GM23338 (cell line): ENCODE results near the gene ST6GALNAC1. TPM values are rescaled to one million over a fixed set of nuclear protein-coding genes. Genes with fewer than 3 reads are reported as not detected.

ENCODE experiments used
- ATAC-seq: fragments of 200-7000 bp; cut with Tn5 transposase; 3 replicates; pipeline ENCODE4 v1.9.1; 2020
- DNase-seq: peaks from one replicate; pipeline ENCODE4 v3.0.0-alpha.2; 2015; ENCODE audit warnings: low spot score
- H2AFZ ChIP-seq: fragments of 200-600 bp; sonication (generic); 2 replicates; pipeline ENCODE4 v1.8.0; 2016; ENCODE audit warnings: antibody characterized with exemption, mild to moderate bottlenecking, moderate library complexity
- H3F3A ChIP-seq: fragments of 200-600 bp; sonication (generic); replicated peaks from 2 replicates; pipeline ENCODE4 v1.8.0; 2017; ENCODE audit warnings: antibody characterized with exemption, mixed run types, low read depth
- H3K27ac ChIP-seq: fragments of 200-600 bp; sonication (generic); 2 replicates; pipeline ENCODE4 v1.6.1; 2016; ENCODE audit warnings: low read depth
- H3K27me3 ChIP-seq: fragments of 200-600 bp; sonication (generic); 2 replicates; pipeline ENCODE4 v1.8.0; 2016; ENCODE audit warnings: mild to moderate bottlenecking, mixed run types, moderate library complexity; ENCODE audit not compliant: insufficient read depth
- H3K36me3 ChIP-seq: fragments of 200-600 bp; sonication (generic); 2 replicates; pipeline ENCODE4 v1.8.0; 2016; ENCODE audit warnings: mild to moderate bottlenecking; ENCODE audit not compliant: insufficient read depth
- H3K4me1 ChIP-seq: fragments of 200-600 bp; sonication (generic); 2 replicates; pipeline ENCODE4 v1.8.0; 2016; ENCODE audit warnings: mild to moderate bottlenecking, moderate library complexity; ENCODE audit not compliant: insufficient read depth
- H3K4me2 ChIP-seq: fragments of 200-600 bp; sonication (generic); 2 replicates; pipeline ENCODE4 v1.7.1; 2017; ENCODE audit warnings: mixed run types
- H3K4me3 ChIP-seq: fragments of 200-600 bp; sonication (generic); 2 replicates; pipeline ENCODE4 v1.6.1; 2016; ENCODE audit warnings: mixed run types
- H3K79me2 ChIP-seq: fragments of 200-600 bp; sonication (generic); replicated peaks from 2 replicates; pipeline ENCODE4 v1.8.0; 2017; ENCODE audit warnings: mild to moderate bottlenecking; ENCODE audit not compliant: insufficient read depth
- H3K9me2 ChIP-seq: fragments of 200-600 bp; sonication (generic); 2 replicates; pipeline ENCODE4 v1.8.0; 2017; ENCODE audit not compliant: insufficient read depth
- H4K20me1 ChIP-seq: fragments of 200-600 bp; sonication (generic); replicated peaks from 2 replicates; pipeline ENCODE4 v1.8.0; 2017; ENCODE audit warnings: mild to moderate bottlenecking; ENCODE audit not compliant: insufficient read depth
- H3K27ac Mint-ChIP-seq: 2 replicates; pipeline ENCODE4 v1.8.0; 2020; ENCODE audit warnings: inconsistent platforms, mild to moderate bottlenecking, moderate library complexity, mixed read lengths
- H3K27me3 Mint-ChIP-seq: 3 replicates; pipeline ENCODE4 v1.8.0; 2022; ENCODE audit warnings: low read depth, mild to moderate bottlenecking, moderate library complexity, mixed read lengths, inconsistent platforms; ENCODE audit not compliant: insufficient read depth, poor library complexity
- H3K36me3 Mint-ChIP-seq: 3 replicates; pipeline ENCODE4 v1.8.0; 2021; ENCODE audit warnings: low read depth, mild to moderate bottlenecking, inconsistent platforms, moderate library complexity, mixed read lengths
- H3K4me1 Mint-ChIP-seq: 3 replicates; pipeline ENCODE4 v1.8.0; 2020; ENCODE audit warnings: mild to moderate bottlenecking, inconsistent platforms, mixed read lengths
- H3K4me3 Mint-ChIP-seq: 3 replicates; pipeline ENCODE4 v1.8.0; 2021; ENCODE audit warnings: moderate library complexity, mild to moderate bottlenecking, inconsistent platforms, mixed read lengths
- H3K9me3 Mint-ChIP-seq: 3 replicates; pipeline ENCODE4 v1.8.0; 2020; ENCODE audit warnings: moderate library complexity, mild to moderate bottlenecking, inconsistent platforms, mixed read lengths
- NANOG ChIP-seq: IDR thresholded peaks from 2 replicates; pipeline ENCODE4 v1.6.1; 2016; ENCODE audit warnings: antibody characterized with exemption, borderline replicate concordance
- STAT1 ChIP-seq: IDR thresholded peaks from one replicate; pipeline ENCODE4 v1.6.1; 2016; ENCODE audit warnings: antibody characterized with exemption; ENCODE audit not compliant: unreplicated experiment
- ZNF331 ChIP-seq: fragments of 250-450 bp; sonication (Bioruptor Pico); IDR thresholded peaks from 2 replicates; pipeline ENCODE4 v1.5.0; 2020; ENCODE audit warnings: low read depth, mild to moderate bottlenecking, moderate library complexity
- polyA plus RNA-seq: library from polyadenylated mRNA; unstranded; fragments of >200 nt; fragmentation: Nextera tagmentation; extraction: Ambion mirVana; gene quantifications from 2 replicates; pipeline ENCODE4 v1.2.1, GENCODE V29; 2016
- total RNA-seq: library from RNA; depleted of rRNA; stranded (reverse); fragments of >200 nt; shearing (Covaris generic); gene quantifications from 2 replicates; pipeline ENCODE4 v1.2.3, GENCODE V29; 2014
- TF ChIP-seq, protein P1 (sequence below): IDR thresholded peaks from 2 replicates; pipeline ENCODE4 v1.6.1; 2016; ENCODE audit warnings: antibody characterized with exemption
- TF ChIP-seq, protein P2 (sequence below): IDR thresholded peaks from one replicate; pipeline ENCODE4 v1.6.1; 2018; ENCODE audit warnings: antibody characterized with exemption; ENCODE audit not compliant: unreplicated experiment
- TF ChIP-seq, protein P3 (sequence below): fragments of 250-450 bp; sonication (Bioruptor Pico); IDR thresholded peaks from 2 replicates; pipeline ENCODE4 v1.5.0; 2020; ENCODE audit warnings: mild to moderate bottlenecking, moderate library complexity

The ST6GALNAC1 gene
- total and polyA plus RNA-seq, 2 experiments from 2014 or later: not detected

DNA sequence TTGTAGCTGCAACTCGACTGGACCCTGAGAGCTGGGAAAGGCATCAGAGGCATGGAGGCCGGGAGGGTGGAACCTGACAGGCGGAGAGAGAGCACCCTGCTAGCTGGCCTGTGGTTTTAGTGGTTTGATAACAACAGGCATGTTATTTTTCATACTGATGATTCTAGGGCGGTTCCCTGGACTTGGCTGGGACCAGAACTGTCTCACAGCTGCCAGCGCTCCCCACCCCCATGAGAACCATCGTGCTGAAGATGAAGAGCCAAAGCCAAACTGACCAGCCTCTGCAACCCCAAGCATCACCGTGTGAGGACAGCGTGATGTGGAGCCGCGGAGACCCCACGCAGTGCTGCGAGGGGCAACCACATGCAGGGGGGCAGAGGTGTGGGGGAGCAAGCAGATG lies 38.7 kb upstream of the ST6GALNAC1 start:
- Histone ChIP-seq H3K79me2 (no peaks in the 10 kb centered on the region), H3K4me1 (peaks cover 8% of the 10 kb centered on the region), H3F3A (no peaks in the 10 kb centered on the region), H3K36me3 (no peaks in the 10 kb centered on the region), H4K20me1 (no peaks in the 10 kb centered on the region), H3K4me3 (no peak overlapping the region), H3K27me3 (no peaks in the 10 kb centered on the region), H2AFZ (no peak overlapping the region), H3K9me2 (no peaks in the 10 kb centered on the region), H3K4me2 (no peak overlapping the region), H3K27ac (no peak overlapping the region)
- Mint-ChIP-seq H3K27me3 (peaks cover 18% of the 10 kb centered on the region), H3K9me3 (no peaks in the 10 kb centered on the region), H3K36me3 (no peaks in the 10 kb centered on the region; the same call in 2 of the 3 replicates), H3K4me1 (peaks cover 40% of the 10 kb centered on the region), H3K4me3 (no peak overlapping the region; the same call in 2 of the 3 replicates), H3K27ac (no peak overlapping the region)
- no peak for ATAC-seq
- TF ChIP-seq, protein P1, sequence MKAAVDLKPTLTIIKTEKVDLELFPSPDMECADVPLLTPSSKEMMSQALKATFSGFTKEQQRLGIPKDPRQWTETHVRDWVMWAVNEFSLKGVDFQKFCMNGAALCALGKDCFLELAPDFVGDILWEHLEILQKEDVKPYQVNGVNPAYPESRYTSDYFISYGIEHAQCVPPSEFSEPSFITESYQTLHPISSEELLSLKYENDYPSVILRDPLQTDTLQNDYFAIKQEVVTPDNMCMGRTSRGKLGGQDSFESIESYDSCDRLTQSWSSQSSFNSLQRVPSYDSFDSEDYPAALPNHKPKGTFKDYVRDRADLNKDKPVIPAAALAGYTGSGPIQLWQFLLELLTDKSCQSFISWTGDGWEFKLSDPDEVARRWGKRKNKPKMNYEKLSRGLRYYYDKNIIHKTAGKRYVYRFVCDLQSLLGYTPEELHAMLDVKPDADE: no peak
- TF ChIP-seq, protein P2, sequence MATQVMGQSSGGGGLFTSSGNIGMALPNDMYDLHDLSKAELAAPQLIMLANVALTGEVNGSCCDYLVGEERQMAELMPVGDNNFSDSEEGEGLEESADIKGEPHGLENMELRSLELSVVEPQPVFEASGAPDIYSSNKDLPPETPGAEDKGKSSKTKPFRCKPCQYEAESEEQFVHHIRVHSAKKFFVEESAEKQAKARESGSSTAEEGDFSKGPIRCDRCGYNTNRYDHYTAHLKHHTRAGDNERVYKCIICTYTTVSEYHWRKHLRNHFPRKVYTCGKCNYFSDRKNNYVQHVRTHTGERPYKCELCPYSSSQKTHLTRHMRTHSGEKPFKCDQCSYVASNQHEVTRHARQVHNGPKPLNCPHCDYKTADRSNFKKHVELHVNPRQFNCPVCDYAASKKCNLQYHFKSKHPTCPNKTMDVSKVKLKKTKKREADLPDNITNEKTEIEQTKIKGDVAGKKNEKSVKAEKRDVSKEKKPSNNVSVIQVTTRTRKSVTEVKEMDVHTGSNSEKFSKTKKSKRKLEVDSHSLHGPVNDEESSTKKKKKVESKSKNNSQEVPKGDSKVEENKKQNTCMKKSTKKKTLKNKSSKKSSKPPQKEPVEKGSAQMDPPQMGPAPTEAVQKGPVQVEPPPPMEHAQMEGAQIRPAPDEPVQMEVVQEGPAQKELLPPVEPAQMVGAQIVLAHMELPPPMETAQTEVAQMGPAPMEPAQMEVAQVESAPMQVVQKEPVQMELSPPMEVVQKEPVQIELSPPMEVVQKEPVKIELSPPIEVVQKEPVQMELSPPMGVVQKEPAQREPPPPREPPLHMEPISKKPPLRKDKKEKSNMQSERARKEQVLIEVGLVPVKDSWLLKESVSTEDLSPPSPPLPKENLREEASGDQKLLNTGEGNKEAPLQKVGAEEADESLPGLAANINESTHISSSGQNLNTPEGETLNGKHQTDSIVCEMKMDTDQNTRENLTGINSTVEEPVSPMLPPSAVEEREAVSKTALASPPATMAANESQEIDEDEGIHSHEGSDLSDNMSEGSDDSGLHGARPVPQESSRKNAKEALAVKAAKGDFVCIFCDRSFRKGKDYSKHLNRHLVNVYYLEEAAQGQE: no peak
- TF ChIP-seq, protein P3, sequence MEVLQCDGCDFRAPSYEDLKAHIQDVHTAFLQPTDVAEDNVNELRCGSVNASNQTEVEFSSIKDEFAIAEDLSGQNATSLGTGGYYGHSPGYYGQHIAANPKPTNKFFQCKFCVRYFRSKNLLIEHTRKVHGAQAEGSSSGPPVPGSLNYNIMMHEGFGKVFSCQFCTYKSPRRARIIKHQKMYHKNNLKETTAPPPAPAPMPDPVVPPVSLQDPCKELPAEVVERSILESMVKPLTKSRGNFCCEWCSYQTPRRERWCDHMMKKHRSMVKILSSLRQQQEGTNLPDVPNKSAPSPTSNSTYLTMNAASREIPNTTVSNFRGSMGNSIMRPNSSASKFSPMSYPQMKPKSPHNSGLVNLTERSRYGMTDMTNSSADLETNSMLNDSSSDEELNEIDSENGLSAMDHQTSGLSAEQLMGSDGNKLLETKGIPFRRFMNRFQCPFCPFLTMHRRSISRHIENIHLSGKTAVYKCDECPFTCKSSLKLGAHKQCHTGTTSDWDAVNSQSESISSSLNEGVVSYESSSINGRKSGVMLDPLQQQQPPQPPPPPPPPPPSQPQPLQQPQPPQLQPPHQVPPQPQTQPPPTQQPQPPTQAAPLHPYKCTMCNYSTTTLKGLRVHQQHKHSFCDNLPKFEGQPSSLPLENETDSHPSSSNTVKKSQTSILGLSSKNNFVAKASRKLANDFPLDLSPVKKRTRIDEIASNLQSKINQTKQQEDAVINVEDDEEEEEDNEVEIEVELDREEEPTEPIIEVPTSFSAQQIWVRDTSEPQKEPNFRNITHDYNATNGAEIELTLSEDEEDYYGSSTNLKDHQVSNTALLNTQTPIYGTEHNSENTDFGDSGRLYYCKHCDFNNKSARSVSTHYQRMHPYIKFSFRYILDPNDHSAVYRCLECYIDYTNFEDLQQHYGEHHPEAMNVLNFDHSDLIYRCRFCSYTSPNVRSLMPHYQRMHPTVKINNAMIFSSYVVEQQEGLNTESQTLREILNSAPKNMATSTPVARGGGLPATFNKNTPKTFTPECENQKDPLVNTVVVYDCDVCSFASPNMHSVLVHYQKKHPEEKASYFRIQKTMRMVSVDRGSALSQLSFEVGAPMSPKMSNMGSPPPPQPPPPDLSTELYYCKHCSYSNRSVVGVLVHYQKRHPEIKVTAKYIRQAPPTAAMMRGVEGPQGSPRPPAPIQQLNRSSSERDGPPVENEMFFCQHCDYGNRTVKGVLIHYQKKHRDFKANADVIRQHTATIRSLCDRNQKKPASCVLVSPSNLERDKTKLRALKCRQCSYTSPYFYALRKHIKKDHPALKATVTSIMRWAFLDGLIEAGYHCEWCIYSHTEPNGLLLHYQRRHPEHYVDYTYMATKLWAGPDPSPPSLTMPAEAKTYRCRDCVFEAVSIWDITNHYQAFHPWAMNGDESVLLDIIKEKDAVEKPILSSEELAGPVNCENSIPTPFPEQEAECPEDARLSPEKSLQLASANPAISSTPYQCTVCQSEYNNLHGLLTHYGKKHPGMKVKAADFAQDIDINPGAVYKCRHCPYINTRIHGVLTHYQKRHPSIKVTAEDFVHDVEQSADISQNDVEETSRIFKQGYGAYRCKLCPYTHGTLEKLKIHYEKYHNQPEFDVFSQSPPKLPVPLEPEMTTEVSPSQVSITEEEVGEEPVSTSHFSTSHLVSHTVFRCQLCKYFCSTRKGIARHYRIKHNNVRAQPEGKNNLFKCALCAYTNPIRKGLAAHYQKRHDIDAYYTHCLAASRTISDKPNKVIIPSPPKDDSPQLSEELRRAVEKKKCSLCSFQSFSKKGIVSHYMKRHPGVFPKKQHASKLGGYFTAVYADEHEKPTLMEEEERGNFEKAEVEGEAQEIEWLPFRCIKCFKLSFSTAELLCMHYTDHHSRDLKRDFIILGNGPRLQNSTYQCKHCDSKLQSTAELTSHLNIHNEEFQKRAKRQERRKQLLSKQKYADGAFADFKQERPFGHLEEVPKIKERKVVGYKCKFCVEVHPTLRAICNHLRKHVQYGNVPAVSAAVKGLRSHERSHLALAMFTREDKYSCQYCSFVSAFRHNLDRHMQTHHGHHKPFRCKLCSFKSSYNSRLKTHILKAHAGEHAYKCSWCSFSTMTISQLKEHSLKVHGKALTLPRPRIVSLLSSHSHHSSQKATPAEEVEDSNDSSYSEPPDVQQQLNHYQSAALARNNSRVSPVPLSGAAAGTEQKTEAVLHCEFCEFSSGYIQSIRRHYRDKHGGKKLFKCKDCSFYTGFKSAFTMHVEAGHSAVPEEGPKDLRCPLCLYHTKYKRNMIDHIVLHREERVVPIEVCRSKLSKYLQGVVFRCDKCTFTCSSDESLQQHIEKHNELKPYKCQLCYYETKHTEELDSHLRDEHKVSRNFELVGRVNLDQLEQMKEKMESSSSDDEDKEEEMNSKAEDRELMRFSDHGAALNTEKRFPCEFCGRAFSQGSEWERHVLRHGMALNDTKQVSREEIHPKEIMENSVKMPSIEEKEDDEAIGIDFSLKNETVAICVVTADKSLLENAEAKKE: no peak
- TF ChIP-seq STAT1 (no peak), ZNF331 (CRISPR knock-in tag) (no peak), NANOG (no peak)
- no peak for DNase-seq
